A673 (cell line): ENCODE results near the gene ZBTB16. TPM values are rescaled to one million over a fixed set of nuclear protein-coding genes. Genes with fewer than 3 reads are reported as not detected.

ENCODE experiments used
- BruUV-seq: library from RNA; stranded (reverse); fragments of 400-500 nt; replicated peaks from 2 replicates; lab custom pipeline; 2021; lab: Mats Ljungman, UMichigan
- CTCF ChIA-PET: fragments of 300-600 bp; sonication (Branson Sonifier 250); formaldehyde crosslinking; loops from one replicate; lab custom pipeline; 2022; ENCODE audit warnings: antibody characterized with exemption; lab: Charles Lee
- POLR2A ChIA-PET: fragments of 300-600 bp; sonication (Branson Sonifier 250); formaldehyde crosslinking; loops from one replicate; lab custom pipeline; 2022; ENCODE audit warnings: antibody characterized with exemption; ENCODE audit not compliant: low non-redundant PET; lab: Charles Lee
- DNase-seq: peaks from one replicate; pipeline ENCODE4 v3.0.0-alpha.2; 2015; ENCODE audit warnings: low spot score
- H3K27ac ChIP-seq: fragments of 200-600 bp; sonication (generic); 2 replicates; pipeline ENCODE4 v1.5.1; 2016; ENCODE audit warnings: mixed run types, low read depth, mild to moderate bottlenecking, mixed read lengths, antibody characterized with exemption, low read length; ENCODE audit not compliant: poor library complexity, severe bottlenecking
- H3K27me3 ChIP-seq: fragments of 200-600 bp; sonication (generic); replicated peaks from 2 replicates; pipeline ENCODE4 v1.6.1; 2017; ENCODE audit warnings: mixed run types, low read depth, mild to moderate bottlenecking, mixed read lengths, antibody characterized with exemption, low read length; ENCODE audit not compliant: insufficient read depth, poor library complexity
- H3K36me3 ChIP-seq: fragments of 200-600 bp; sonication (generic); 2 replicates; pipeline ENCODE4 v1.6.1; 2016; ENCODE audit warnings: mixed run types, mild to moderate bottlenecking, mixed read lengths, antibody characterized with exemption, low read length; ENCODE audit not compliant: insufficient read depth, poor library complexity, severe bottlenecking
- H3K4me1 ChIP-seq: fragments of 200-600 bp; sonication (generic); 2 replicates; pipeline ENCODE4 v1.6.1; 2017; ENCODE audit warnings: mixed run types, mild to moderate bottlenecking, mixed read lengths, antibody characterized with exemption, low read length; ENCODE audit not compliant: insufficient read depth, poor library complexity, severe bottlenecking
- H3K4me3 ChIP-seq: fragments of 200-600 bp; sonication (generic); 2 replicates; pipeline ENCODE4 v1.5.1; 2016; ENCODE audit warnings: low read depth, mixed run types, mild to moderate bottlenecking, mixed read lengths, low read length; ENCODE audit not compliant: poor library complexity, severe bottlenecking
- H3K9me3 ChIP-seq: fragments of 200-600 bp; sonication (generic); 2 replicates; pipeline ENCODE4 v1.6.1; 2016; ENCODE audit warnings: mixed run types, low read depth, mild to moderate bottlenecking, mixed read lengths, antibody characterized with exemption, low read length; ENCODE audit not compliant: poor library complexity, severe bottlenecking
- EZH2 ChIP-seq: fragments of 200-600 bp; sonication (generic); IDR thresholded peaks from 2 replicates; pipeline ENCODE4 v1.6.1; 2017; ENCODE audit warnings: borderline replicate concordance, low read depth, mild to moderate bottlenecking, mixed read lengths, antibody characterized with exemption, low read length; ENCODE audit not compliant: poor library complexity, severe bottlenecking
- intact Hi-C: fragments of 100-400 bp; cut with micrococcal nuclease; formaldehyde crosslinking; loops from one replicate; pipeline ENCODE4 v1.10.0; 2022; ENCODE audit not compliant: unreplicated experiment
- total RNA-seq: library from RNA; stranded (reverse); gene quantifications from 2 replicates; pipeline ENCODE4 v1.2.3, GENCODE V29; 2021
- TF ChIP-seq, protein P1 (sequence below): fragments of 300-800, 200-600 bp; sonication (generic); conservative IDR thresholded peaks from 2 replicates; pipeline ENCODE4 v1.5.1; 2017; ENCODE audit warnings: low read depth, mild to moderate bottlenecking, antibody characterized with exemption, low read length, moderate library complexity, mixed read lengths

Gene ZBTB16
- total RNA-seq, 1 experiment from 2014 or later: 12.0 TPM

- BruUV-seq: no TSS peak
- TF ChIP-seq, protein P1, sequence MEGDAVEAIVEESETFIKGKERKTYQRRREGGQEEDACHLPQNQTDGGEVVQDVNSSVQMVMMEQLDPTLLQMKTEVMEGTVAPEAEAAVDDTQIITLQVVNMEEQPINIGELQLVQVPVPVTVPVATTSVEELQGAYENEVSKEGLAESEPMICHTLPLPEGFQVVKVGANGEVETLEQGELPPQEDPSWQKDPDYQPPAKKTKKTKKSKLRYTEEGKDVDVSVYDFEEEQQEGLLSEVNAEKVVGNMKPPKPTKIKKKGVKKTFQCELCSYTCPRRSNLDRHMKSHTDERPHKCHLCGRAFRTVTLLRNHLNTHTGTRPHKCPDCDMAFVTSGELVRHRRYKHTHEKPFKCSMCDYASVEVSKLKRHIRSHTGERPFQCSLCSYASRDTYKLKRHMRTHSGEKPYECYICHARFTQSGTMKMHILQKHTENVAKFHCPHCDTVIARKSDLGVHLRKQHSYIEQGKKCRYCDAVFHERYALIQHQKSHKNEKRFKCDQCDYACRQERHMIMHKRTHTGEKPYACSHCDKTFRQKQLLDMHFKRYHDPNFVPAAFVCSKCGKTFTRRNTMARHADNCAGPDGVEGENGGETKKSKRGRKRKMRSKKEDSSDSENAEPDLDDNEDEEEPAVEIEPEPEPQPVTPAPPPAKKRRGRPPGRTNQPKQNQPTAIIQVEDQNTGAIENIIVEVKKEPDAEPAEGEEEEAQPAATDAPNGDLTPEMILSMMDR: no peak
- no peak for TF ChIP-seq EZH2
- Histone ChIP-seq H3K9me3 (no peaks in the 10 kb centered on the region), H3K27me3 (no peaks in the 10 kb centered on the region), H3K27ac (no peak overlapping the region), H3K4me3 (no peak overlapping the region), H3K36me3 (no peaks in the 10 kb centered on the region), H3K4me1 (peaks cover 22% of the 10 kb centered on the region)
- intact Hi-C loops: no loop called here
- POLR2A ChIA-PET: no interaction called here
- CTCF ChIA-PET: no interaction called here
- no peak for DNase-seq
These were observed 43.7 kb downstream of the ZBTB16 start for GRCh38 chr11:114102993-114103896.

DNA sequence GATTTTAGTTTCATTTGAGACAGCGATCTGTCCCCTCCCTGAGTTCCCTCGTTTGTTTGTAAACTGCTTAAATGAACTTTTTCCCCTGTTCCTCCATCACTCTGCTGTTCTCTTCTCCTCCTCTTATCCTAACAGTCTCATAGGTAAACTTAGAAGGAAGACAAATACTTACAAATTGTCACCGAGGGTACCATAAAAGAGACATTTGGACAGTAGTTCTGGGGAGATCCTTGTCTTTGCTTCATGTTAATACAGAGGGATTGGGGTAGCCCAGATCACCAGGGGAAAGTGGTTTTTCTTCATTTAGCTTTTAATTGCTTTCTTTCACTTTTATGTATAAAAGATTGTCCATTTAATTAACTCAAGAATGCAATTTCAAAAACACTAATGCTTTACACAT lies 46.1 kb downstream of the ZBTB16 start:
- TF ChIP-seq, protein P1: no peak
- TF ChIP-seq EZH2: no peak
- no peak for DNase-seq
- no peaks in the 10 kb centered on the region for H3K36me3 ChIP-seq
- intact Hi-C loops: no loop called here
- no peaks in the 10 kb centered on the region for H3K27me3 ChIP-seq
- H3K27ac ChIP-seq: no peak overlapping the region
- ChIA-PET CTCF (interaction anchor here (0.6 kb wide), 1 partner anchor 32 kb away, joined by 5 read pairs; no protein-coding TSS in a partner anchor), POLR2A (no interaction called here)
- H3K4me1 ChIP-seq: peaks cover 12% of the 10 kb centered on the region
- no TSS peak for BruUV-seq
- H3K4me3 ChIP-seq: no peak overlapping the region
- H3K9me3 ChIP-seq: no peaks in the 10 kb centered on the region

DNA sequence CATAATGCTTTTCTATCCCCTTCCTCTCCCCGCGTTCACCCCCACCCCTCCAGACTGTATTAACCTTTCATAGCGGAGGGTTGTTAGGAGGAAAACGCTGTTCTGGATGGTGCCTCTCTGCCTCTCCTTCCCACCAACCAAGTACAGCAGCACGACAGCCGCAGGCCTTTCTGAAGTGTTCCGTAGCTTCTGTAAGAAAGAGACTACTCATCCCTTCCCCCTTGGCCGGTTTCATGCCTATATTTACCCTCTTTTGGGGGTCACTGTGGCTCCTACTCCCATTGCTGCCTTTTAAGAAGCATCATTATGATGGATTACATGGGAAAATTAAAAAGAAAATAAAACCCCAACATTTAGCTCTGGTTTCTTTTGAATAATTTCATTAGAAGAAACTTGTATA lies 46.5 kb downstream of the ZBTB16 start:
- no peak for DNase-seq
- no peaks in the 10 kb centered on the region for H3K27me3 ChIP-seq
- no peak for TF ChIP-seq EZH2
- TF ChIP-seq, protein P1: no peak
- peaks cover 16% of the 10 kb centered on the region for H3K4me1 ChIP-seq
- ChIA-PET CTCF (interaction anchor here (0.6 kb wide), 1 partner anchor 33 kb away, joined by 5 read pairs; no protein-coding TSS in a partner anchor), POLR2A (no interaction called here)
- intact Hi-C loops: no loop called here
- no peaks in the 10 kb centered on the region for H3K9me3 ChIP-seq
- no peak overlapping the region for H3K4me3 ChIP-seq
- no peak overlapping the region for H3K27ac ChIP-seq
- no peaks in the 10 kb centered on the region for H3K36me3 ChIP-seq
- no TSS peak for BruUV-seq
